Measurements from ENCODE around the gene CROT. TPM values are rescaled to one million over a fixed set of nuclear protein-coding genes. Genes with fewer than 3 reads are reported as not detected.
A peak's percentile ranks its signal among the peaks of the same experiment; 100 is the strongest.
"Not testable (repeated sequence)": the region's sequence is repeated elsewhere in the genome, so short reads cannot be mapped to it uniquely, and the experiment has no call there.

Gene CROT
- total RNA-seq, 2 donors from 2014 or later, result 17.0 to 35.0 TPM

- intact Hi-C loops (cut with DNase I), result no loop called here
- no peak for DNase-seq (ENCODE audit: low spot score)
- Histone ChIP-seq H3K27ac (peak overlapping the region; percentile 49 to 51), H3K36me3 (no peaks in the 10 kb centered on the region), H3K9me3 (no peaks in the 10 kb centered on the region), H3K4me3 (no peak overlapping the region), H3K27me3 (replicated peaks; ENCODE audit: insufficient read depth) (no peaks in the 10 kb centered on the region), H3K4me1 (replicated peaks) (no peaks in the 10 kb centered on the region)
- 78% methylated on average over 3 of the region's 3 CpGs for WGBS
- TF ChIP-seq POLR2A (IDR thresholded peaks at IDR 0.05) (no peak), POLR2AphosphoS5 (IDR thresholded peaks at IDR 0.05) (no peak), CTCF (IDR thresholded peaks at IDR 0.05) (no peak)
Measured at GRCh38 chr7:87316097-87316700, 29.3 kb upstream of the CROT start.

GRCh38 chr7:87316846-87317552 is 28.5 kb upstream of the CROT start:
- intact Hi-C loops (cut with DNase I), result no loop called here
- H3K36me3 ChIP-seq, result no peaks in the 10 kb centered on the region
- H3K9me3 ChIP-seq, result no peaks in the 10 kb centered on the region
- 7% methylated on average over 1 of the region's 1 CpG for WGBS
- no peaks in the 10 kb centered on the region for H3K4me1 ChIP-seq (replicated peaks)
- no peak overlapping the region for H3K4me3 ChIP-seq
- H3K27ac ChIP-seq, result peak overlapping the region; percentile 49 to 51
- no peaks in the 10 kb centered on the region for H3K27me3 ChIP-seq (replicated peaks; ENCODE audit: insufficient read depth)
- no peak for TF ChIP-seq CTCF (IDR thresholded peaks at IDR 0.05)
- no peak for TF ChIP-seq POLR2A (IDR thresholded peaks at IDR 0.05)
- TF ChIP-seq POLR2AphosphoS5 (IDR thresholded peaks at IDR 0.05), result peak; percentile 56
- peak; percentile 80 for DNase-seq (ENCODE audit: low spot score)

- no peak for TF ChIP-seq POLR2A (IDR thresholded peaks at IDR 0.05)
- no peak for TF ChIP-seq CTCF (IDR thresholded peaks at IDR 0.05)
- TF ChIP-seq POLR2AphosphoS5 (IDR thresholded peaks at IDR 0.05), result no peak
- Histone ChIP-seq H3K9me3 (no peaks in the 10 kb centered on the region), H3K4me3 (no peak overlapping the region), H3K27me3 (replicated peaks; ENCODE audit: insufficient read depth) (no peaks in the 10 kb centered on the region), H3K4me1 (replicated peaks) (no peaks in the 10 kb centered on the region), H3K36me3 (no peaks in the 10 kb centered on the region), H3K27ac (peak overlapping the region in 1 of 2 donors; percentile 2)
- intact Hi-C loops (cut with DNase I), result no loop called here
- DNase-seq (ENCODE audit: low spot score), result peak; percentile 10
- 57% methylated on average over 2 of the region's 2 CpGs for WGBS
Measured at GRCh38 chr7:87317691-87318245, 27.7 kb upstream of the CROT start.

GRCh38 chr7:87318741-87319140 is 26.7 kb upstream of the CROT start:
- no peaks in the 10 kb centered on the region for H3K27me3 ChIP-seq (replicated peaks; ENCODE audit: insufficient read depth)
- WGBS, result 100% methylated on average over 1 of the region's 1 CpG
- H3K9me3 ChIP-seq, result no peaks in the 10 kb centered on the region
- intact Hi-C loops (cut with DNase I), result no loop called here
- H3K36me3 ChIP-seq, result no peaks in the 10 kb centered on the region
- DNase-seq (ENCODE audit: low spot score), result no peak
- no peak overlapping the region for H3K27ac ChIP-seq
- no peaks in the 10 kb centered on the region for H3K4me1 ChIP-seq (replicated peaks)
- H3K4me3 ChIP-seq, result no peak overlapping the region
- TF ChIP-seq POLR2A (IDR thresholded peaks at IDR 0.05) (no peak), POLR2AphosphoS5 (IDR thresholded peaks at IDR 0.05) (no peak), CTCF (IDR thresholded peaks at IDR 0.05) (no peak)

- intact Hi-C loops (cut with DNase I), result not testable (repeated sequence)
- peak; percentile 27 for DNase-seq (ENCODE audit: low spot score)
Measured at GRCh38 chr7:87319154-87319581, 26.3 kb upstream of the CROT start.

More at GRCh38 chr7:87319154-87319581, 26.3 kb upstream of the CROT start:
- not testable (repeated sequence) for H3K9me3 ChIP-seq; H3K27me3 ChIP-seq (replicated peaks; ENCODE audit: insufficient read depth); H3K27ac ChIP-seq; H3K4me1 ChIP-seq (replicated peaks); H3K36me3 ChIP-seq
- H3K4me3 ChIP-seq, result peak overlapping the region in 1 of 2 donors; percentile 5
- 77% methylated on average over 8 of the region's 8 CpGs for WGBS
